Medulla oblongata (tissue), 1 donor: ENCODE results near the gene TXNL4B.
A peak's percentile ranks its signal among the peaks of the same experiment; 100 is the strongest.

Experiments used
- DNase-seq: peaks from one replicate; pipeline ENCODE4 v3.0.0-alpha.2; 2015; ENCODE audit errors: extremely low spot score

The TXNL4B gene

GRCh38 chr16:72093448-72094265, at the start of gene TXNL4B, which contains the start of gene DHX38:
Gene TXNL4B (minus strand): TSS chr16:72093620. CDS start chr16:72090749, 2,871 bp downstream.
Gene DHX38 (plus strand): TSS chr16:72093847. CDS start chr16:72096158, 2,311 bp downstream.
- DNase-seq, result peak; percentile 100

- no peak for DNase-seq
Measured at GRCh38 chr16:72142476-72142875, 49.1 kb upstream of the TXNL4B start.

GRCh38 chr16:72139908-72140307, 46.5 kb upstream of the TXNL4B start:
- DNase-seq, result no peak

GRCh38 chr16:72138064-72138572, 44.7 kb upstream of the TXNL4B start:
- DNase-seq, result no peak

- no peak for DNase-seq
Measured at GRCh38 chr16:72137380-72138063, 44.1 kb upstream of the TXNL4B start.

- DNase-seq, result no peak
Measured at GRCh38 chr16:72134507-72134906, 41.1 kb upstream of the TXNL4B start.

- DNase-seq, result no peak
Measured at GRCh38 chr16:72132726-72133125, 39.3 kb upstream of the TXNL4B start.

GRCh38 chr16:72131036-72131435, 37.6 kb upstream of the TXNL4B start:
- no peak for DNase-seq

GRCh38 chr16:72129976-72130656, 36.7 kb upstream of the TXNL4B start:
- no peak for DNase-seq

- DNase-seq, result no peak
Measured at GRCh38 chr16:72128701-72129100, 35.3 kb upstream of the TXNL4B start.

GRCh38 chr16:72126429-72126765, 33.0 kb upstream of the TXNL4B start:
- DNase-seq, result peak; percentile 50

- DNase-seq, result peak; percentile 10
Measured at GRCh38 chr16:72125635-72126428, 32.4 kb upstream of the TXNL4B start.

- DNase-seq, result peak; percentile 93
Measured at GRCh38 chr16:72124761-72125634, 31.6 kb upstream of the TXNL4B start.

- no peak for DNase-seq
Measured at GRCh38 chr16:72124148-72124547, 30.7 kb upstream of the TXNL4B start.

- DNase-seq, result no peak
Measured at GRCh38 chr16:72123426-72123825, 30.0 kb upstream of the TXNL4B start.

- no peak for DNase-seq
Measured at GRCh38 chr16:72122916-72123315, 29.5 kb upstream of the TXNL4B start.

GRCh38 chr16:72122308-72122707, 28.9 kb upstream of the TXNL4B start:
- no peak for DNase-seq

- no peak for DNase-seq
Measured at GRCh38 chr16:72120026-72120425, 26.6 kb upstream of the TXNL4B start.

GRCh38 chr16:72113616-72113945, 20.2 kb upstream of the TXNL4B start:
- DNase-seq, result no peak

GRCh38 chr16:72112906-72113615, 19.6 kb upstream of the TXNL4B start:
- no peak for DNase-seq
